Muscle layer of colon (tissue), 2 donors: ENCODE measurements around the gene NUS1.
"Not testable (repeated sequence)": the region's sequence is repeated elsewhere in the genome, so short reads cannot be mapped to it uniquely, and the experiment has no call there.

Experiments
- H3K27ac ChIP-seq: one replicate; pipeline ENCODE4 v1.7.0; 2013; ENCODE audit warnings: low read depth, mild to moderate bottlenecking, low read length, moderate library complexity
- H3K27me3 ChIP-seq, 2 donors: one replicate each; pipeline ENCODE4 v1.7.0; 2013; ENCODE audit warnings: low read length in 2 of 2, mild to moderate bottlenecking in 2 of 2; ENCODE audit not compliant: insufficient read depth in 2 of 2, control insufficient read depth in 1 of 2
- H3K36me3 ChIP-seq: one replicate; pipeline ENCODE4 v1.7.0; 2013; ENCODE audit warnings: mild to moderate bottlenecking, low read length; ENCODE audit not compliant: insufficient read depth
- H3K4me1 ChIP-seq: one replicate; pipeline ENCODE4 v1.7.0; 2013; ENCODE audit warnings: mild to moderate bottlenecking, low read length; ENCODE audit not compliant: insufficient read depth
- H3K4me3 ChIP-seq, 2 donors: one replicate each; pipeline ENCODE4 v1.7.0; 2013; ENCODE audit warnings: low read length in 2 of 2, low read depth in 1 of 2, mild to moderate bottlenecking in 1 of 2, moderate library complexity in 1 of 2
- H3K9ac ChIP-seq: one replicate; pipeline ENCODE4 v1.7.0; 2013; ENCODE audit warnings: low read length
- H3K9me3 ChIP-seq: one replicate; pipeline ENCODE4 v1.7.0; 2013; ENCODE audit warnings: mild to moderate bottlenecking, low read length
- donor health status: abdominal sarcoma.
- donor health status: Adenocarcinoma of cecum.

The NUS1 gene

DNA sequence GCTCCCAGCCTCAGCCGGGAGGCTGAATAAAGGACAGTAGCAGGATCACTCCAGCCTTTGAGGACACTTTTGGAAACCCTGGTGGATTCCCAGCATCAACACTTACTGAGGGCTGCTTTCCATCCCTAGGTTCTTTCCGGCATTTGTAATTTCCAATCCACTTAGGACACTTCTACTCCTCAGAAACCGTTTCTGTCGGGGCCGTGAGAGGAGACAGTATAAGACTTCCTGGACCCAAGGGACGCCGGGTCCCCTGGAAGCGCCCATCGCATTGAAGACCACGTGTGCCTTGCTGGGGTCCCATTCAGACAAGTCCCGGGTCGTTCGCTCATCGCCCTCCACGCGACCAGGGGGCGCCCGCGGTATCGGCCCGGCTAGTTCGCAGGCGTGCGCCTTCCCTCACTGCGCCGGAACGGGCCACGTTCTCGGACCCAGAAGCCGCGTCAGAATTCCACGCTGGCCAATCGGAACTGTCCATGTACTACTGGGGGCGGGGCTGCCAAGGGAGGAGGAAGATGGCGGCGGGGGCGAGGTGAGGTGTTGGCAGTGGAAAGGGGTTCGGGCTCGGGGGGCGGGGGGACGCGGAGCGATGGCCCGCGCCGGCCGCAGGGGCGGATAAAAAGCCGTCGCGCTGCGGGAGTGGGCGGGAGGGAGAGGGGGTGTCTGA lies at the start of gene NUS1:
Gene NUS1, plus strand, starts transcription at position 479 of the 667 bp plus-strand sequence. CDS start 202 bp downstream, outside the sequence.
- no peaks in the 10 kb centered on the region for H3K9me3 ChIP-seq
- H3K27ac ChIP-seq = peak within 1 kb of the TSS; percentile 73
- H3K9ac ChIP-seq = no peak within 1 kb of the TSS
- H3K4me1 ChIP-seq = peaks cover 32% of the 10 kb centered on the region
- peak within 1 kb of the TSS; percentile 76 to 88 for H3K4me3 ChIP-seq
- H3K36me3 ChIP-seq = no peaks in the 10 kb centered on the region
- no peaks in the 10 kb centered on the region for H3K27me3 ChIP-seq

- Histone ChIP-seq H3K27ac (no peak overlapping the region), H3K9me3 (no peaks in the 10 kb centered on the region), H3K4me3 (no peak overlapping the region), H3K9ac (no peak overlapping the region), H3K4me1 (no peaks in the 10 kb centered on the region), H3K36me3 (no peaks in the 10 kb centered on the region), H3K27me3 (no peaks in the 10 kb centered on the region)
Measured at GRCh38 chr6:117627533-117627932, 47.7 kb upstream of the NUS1 start.

- no peak overlapping the region for H3K4me3 ChIP-seq
- H3K4me1 ChIP-seq = no peaks in the 10 kb centered on the region
- no peak overlapping the region for H3K9ac ChIP-seq
- no peaks in the 10 kb centered on the region for H3K36me3 ChIP-seq
- H3K27ac ChIP-seq = no peak overlapping the region
- H3K27me3 ChIP-seq = no peaks in the 10 kb centered on the region
- H3K9me3 ChIP-seq = no peaks in the 10 kb centered on the region
Measured at GRCh38 chr6:117629119-117629660, 46.1 kb upstream of the NUS1 start.

GRCh38 chr6:117637770-117638169 lies 37.5 kb upstream of the NUS1 start:
- no peaks in the 10 kb centered on the region for H3K9me3 ChIP-seq

GRCh38 chr6:117642976-117643375 lies 32.3 kb upstream of the NUS1 start:
- H3K9me3 ChIP-seq = no peaks in the 10 kb centered on the region
- H3K4me1 ChIP-seq = no peaks in the 10 kb centered on the region
- H3K27me3 ChIP-seq = no peaks in the 10 kb centered on the region
- H3K9ac ChIP-seq = no peak overlapping the region
- H3K36me3 ChIP-seq = no peaks in the 10 kb centered on the region
- no peak overlapping the region for H3K27ac ChIP-seq
- no peak overlapping the region for H3K4me3 ChIP-seq

More at GRCh38 chr6:117637770-117638169, 37.5 kb upstream of the NUS1 start:
- no peak overlapping the region for H3K9ac ChIP-seq
- H3K27ac ChIP-seq = no peak overlapping the region
- H3K4me3 ChIP-seq = no peak overlapping the region
- H3K36me3 ChIP-seq = no peaks in the 10 kb centered on the region
- no peaks in the 10 kb centered on the region for H3K4me1 ChIP-seq
- H3K27me3 ChIP-seq = no peaks in the 10 kb centered on the region

DNA sequence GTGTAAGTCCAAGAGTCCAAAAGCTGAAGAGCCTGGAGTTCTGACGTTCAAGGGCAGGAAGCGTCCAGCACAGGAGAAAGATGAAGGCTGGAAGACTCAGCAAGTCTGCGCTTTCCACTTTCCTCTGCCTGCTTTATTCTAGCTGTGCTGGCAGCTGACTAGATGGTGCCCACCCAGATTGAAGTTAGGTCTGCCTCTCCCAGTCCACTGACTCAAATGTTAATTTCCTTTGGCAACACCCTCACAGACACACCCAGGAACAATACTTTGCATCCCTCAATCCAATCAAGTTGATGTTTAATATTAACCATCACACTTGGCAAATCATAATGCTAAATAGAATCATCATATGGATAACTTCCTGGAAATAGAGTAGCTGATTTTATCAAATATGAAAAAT lies 23.3 kb upstream of the NUS1 start:
- H3K4me3 ChIP-seq, H3K9ac ChIP-seq, H3K9me3 ChIP-seq, H3K27me3 ChIP-seq, H3K36me3 ChIP-seq, H3K27ac ChIP-seq, H3K4me1 ChIP-seq: not testable (repeated sequence)

- no peak overlapping the region for H3K9ac ChIP-seq
- H3K27ac ChIP-seq = no peak overlapping the region
- H3K4me3 ChIP-seq = no peak overlapping the region
- H3K4me1 ChIP-seq = no peaks in the 10 kb centered on the region
- no peaks in the 10 kb centered on the region for H3K27me3 ChIP-seq
- H3K36me3 ChIP-seq = no peaks in the 10 kb centered on the region
- no peaks in the 10 kb centered on the region for H3K9me3 ChIP-seq
Measured at GRCh38 chr6:117653949-117654348, 21.3 kb upstream of the NUS1 start.

DNA sequence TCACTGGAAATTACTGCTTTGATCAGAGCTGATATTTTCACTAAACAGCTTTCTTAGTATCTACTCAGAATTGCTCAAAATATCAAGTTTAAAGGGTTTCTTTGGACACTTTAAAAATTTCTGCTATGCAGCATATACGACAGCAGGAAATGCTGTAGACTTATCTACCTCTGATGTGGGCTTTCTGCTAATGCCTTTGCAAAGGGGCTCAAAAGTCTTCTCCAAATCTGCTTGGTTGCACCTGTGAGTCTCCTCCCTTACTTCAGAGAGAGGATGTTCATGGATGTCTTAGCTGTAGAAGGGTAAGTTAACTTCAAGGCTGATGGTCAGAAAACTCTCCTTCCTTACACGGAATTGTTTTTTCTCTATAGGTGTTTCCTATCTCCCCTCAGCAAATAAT lies 19.9 kb upstream of the NUS1 start:
- Histone ChIP-seq H3K9me3 (no peaks in the 10 kb centered on the region), H3K36me3 (no peaks in the 10 kb centered on the region), H3K27me3 (no peaks in the 10 kb centered on the region), H3K27ac (no peak overlapping the region), H3K4me1 (no peaks in the 10 kb centered on the region), H3K9ac (no peak overlapping the region), H3K4me3 (no peak overlapping the region)

GRCh38 chr6:117666881-117667280 lies 8.4 kb upstream of the NUS1 start:
- no peaks in the 10 kb centered on the region for H3K36me3 ChIP-seq
- no peak overlapping the region for H3K27ac ChIP-seq

GRCh38 chr6:117668736-117669135 lies 6.5 kb upstream of the NUS1 start:
- Histone ChIP-seq H3K36me3 (no peaks in the 10 kb centered on the region), H3K4me1 (no peaks in the 10 kb centered on the region), H3K9ac (no peak overlapping the region), H3K27ac (no peak overlapping the region), H3K9me3 (no peaks in the 10 kb centered on the region), H3K4me3 (no peak overlapping the region), H3K27me3 (no peaks in the 10 kb centered on the region)

More at GRCh38 chr6:117666881-117667280, 8.4 kb upstream of the NUS1 start:
- no peaks in the 10 kb centered on the region for H3K27me3 ChIP-seq
- no peaks in the 10 kb centered on the region for H3K9me3 ChIP-seq
- no peak overlapping the region for H3K4me3 ChIP-seq
- H3K4me1 ChIP-seq = no peaks in the 10 kb centered on the region
- no peak overlapping the region for H3K9ac ChIP-seq

DNA sequence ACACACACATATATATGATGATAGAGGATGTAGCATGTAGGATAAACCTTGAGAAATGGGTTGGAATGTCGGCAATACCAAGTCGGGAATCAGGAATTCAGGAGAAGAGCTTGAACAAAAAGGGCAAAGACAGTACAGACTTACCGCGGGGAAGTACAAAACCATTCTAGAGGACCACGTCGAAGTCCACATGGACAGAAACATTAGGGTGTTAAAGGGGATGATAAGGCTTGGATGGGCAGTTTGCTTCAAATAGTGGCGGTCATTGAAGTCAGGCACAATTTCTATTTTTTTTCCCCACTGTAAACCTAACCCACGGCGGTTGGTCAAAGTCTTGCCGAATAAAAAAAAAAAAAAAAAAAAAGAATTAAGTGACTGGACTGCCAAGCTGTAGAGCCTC lies 766 bp upstream of the NUS1 start:
- H3K36me3 ChIP-seq = no peaks in the 10 kb centered on the region
- H3K27me3 ChIP-seq = no peaks in the 10 kb centered on the region
- peaks cover 29% of the 10 kb centered on the region for H3K4me1 ChIP-seq
- no peaks in the 10 kb centered on the region for H3K9me3 ChIP-seq
- no peak overlapping the region for H3K9ac ChIP-seq
- peak overlapping the region; percentile 76 to 88 for H3K4me3 ChIP-seq
- peak overlapping the region; percentile 73 for H3K27ac ChIP-seq
